Coronary artery (tissue), 2 donors: ENCODE results near the gene CRADD.
A peak's percentile ranks its signal among the peaks of the same experiment; 100 is the strongest.

ENCODE experiments used
- DNase-seq: peaks from one replicate; pipeline ENCODE4 v3.0.0-alpha.2; 2017; ENCODE audit warnings: low spot score
- H3K27ac ChIP-seq, 2 donors: fragments of 200-600 bp; sonication (generic); one replicate each; pipeline ENCODE4 v1.5.1; 2016 to 2019
- H3K4me3 ChIP-seq: fragments of 200-600 bp; sonication (generic); 2 replicates; pipeline ENCODE4 v1.5.1; 2016; ENCODE audit warnings: mild to moderate bottlenecking, moderate library complexity
- TF ChIP-seq, protein P1 (sequence below): fragments of 200-600 bp; sonication (generic); IDR thresholded peaks from one replicate; pipeline ENCODE4 v1.5.1; 2019; ENCODE audit warnings: antibody characterized with exemption

The CRADD gene

DNA sequence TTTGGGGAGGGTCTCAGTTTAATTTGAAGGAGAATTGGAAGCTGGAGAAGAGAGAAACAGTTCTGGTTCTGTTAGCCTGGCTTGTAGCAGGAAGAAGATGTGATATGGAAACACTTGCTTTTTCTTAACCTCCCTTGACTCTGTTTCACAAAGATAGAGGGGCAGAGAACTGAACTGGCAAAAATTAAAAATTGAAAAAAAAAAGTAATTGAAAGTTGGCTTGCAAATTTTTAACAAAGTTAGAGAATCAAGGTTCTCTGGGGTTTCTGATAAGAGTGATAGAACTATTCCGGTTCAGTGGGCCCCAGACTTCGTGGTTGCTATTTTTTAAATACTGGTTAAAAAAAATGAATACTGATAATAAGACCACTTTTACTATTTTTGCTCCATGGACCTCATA, 2.8 kb downstream of the CRADD start:
- DNase-seq: no peak
- peak overlapping the region; percentile 27 to 30 for H3K27ac ChIP-seq
- peak overlapping the region; percentile 21 for H3K4me3 ChIP-seq
- TF ChIP-seq, protein P1, sequence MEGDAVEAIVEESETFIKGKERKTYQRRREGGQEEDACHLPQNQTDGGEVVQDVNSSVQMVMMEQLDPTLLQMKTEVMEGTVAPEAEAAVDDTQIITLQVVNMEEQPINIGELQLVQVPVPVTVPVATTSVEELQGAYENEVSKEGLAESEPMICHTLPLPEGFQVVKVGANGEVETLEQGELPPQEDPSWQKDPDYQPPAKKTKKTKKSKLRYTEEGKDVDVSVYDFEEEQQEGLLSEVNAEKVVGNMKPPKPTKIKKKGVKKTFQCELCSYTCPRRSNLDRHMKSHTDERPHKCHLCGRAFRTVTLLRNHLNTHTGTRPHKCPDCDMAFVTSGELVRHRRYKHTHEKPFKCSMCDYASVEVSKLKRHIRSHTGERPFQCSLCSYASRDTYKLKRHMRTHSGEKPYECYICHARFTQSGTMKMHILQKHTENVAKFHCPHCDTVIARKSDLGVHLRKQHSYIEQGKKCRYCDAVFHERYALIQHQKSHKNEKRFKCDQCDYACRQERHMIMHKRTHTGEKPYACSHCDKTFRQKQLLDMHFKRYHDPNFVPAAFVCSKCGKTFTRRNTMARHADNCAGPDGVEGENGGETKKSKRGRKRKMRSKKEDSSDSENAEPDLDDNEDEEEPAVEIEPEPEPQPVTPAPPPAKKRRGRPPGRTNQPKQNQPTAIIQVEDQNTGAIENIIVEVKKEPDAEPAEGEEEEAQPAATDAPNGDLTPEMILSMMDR: no peak

DNA sequence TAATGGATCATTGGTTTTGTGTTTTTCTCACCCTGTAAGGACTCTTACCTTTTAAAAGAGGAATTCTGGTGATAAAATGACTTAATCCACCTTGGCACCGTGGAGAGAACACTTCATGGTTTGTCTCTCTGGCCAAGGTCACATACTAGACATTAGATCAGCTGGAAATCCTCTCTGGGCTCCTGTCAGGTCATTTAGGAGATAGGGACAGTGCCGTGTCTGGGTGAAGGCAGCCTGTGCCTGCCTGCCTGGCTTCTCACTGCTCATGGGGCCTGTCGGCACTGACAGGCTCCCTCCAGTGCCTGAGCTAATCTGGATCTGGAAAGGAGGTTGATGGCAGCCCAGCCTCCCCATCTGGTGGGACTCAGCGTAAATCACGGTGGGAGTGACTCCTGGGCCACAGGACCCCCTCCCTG, 5.7 kb downstream of the CRADD start:
- no peak for DNase-seq
- H3K27ac ChIP-seq: peak overlapping the region; percentile 16 to 64
- TF ChIP-seq, protein P1: no peak
- H3K4me3 ChIP-seq: no peak overlapping the region

GRCh38 chr12:93683410-93683809, 6.2 kb downstream of the CRADD start:
- TF ChIP-seq, protein P1: no peak
- no peak for DNase-seq
- no peak overlapping the region for H3K4me3 ChIP-seq
- H3K27ac ChIP-seq: peak overlapping the region; percentile 16 to 64

GRCh38 chr12:93684716-93685115, 7.5 kb downstream of the CRADD start:
- TF ChIP-seq, protein P1: no peak
- no peak for DNase-seq
- Histone ChIP-seq H3K27ac (peak overlapping the region; percentile 18 to 24), H3K4me3 (peak overlapping the region; percentile 50)

- no peak overlapping the region for H3K4me3 ChIP-seq
- H3K27ac ChIP-seq: no peak overlapping the region
- TF ChIP-seq, protein P1: no peak
- no peak for DNase-seq
These were observed 9.6 kb downstream of the CRADD start for GRCh38 chr12:93686572-93687356.

DNA sequence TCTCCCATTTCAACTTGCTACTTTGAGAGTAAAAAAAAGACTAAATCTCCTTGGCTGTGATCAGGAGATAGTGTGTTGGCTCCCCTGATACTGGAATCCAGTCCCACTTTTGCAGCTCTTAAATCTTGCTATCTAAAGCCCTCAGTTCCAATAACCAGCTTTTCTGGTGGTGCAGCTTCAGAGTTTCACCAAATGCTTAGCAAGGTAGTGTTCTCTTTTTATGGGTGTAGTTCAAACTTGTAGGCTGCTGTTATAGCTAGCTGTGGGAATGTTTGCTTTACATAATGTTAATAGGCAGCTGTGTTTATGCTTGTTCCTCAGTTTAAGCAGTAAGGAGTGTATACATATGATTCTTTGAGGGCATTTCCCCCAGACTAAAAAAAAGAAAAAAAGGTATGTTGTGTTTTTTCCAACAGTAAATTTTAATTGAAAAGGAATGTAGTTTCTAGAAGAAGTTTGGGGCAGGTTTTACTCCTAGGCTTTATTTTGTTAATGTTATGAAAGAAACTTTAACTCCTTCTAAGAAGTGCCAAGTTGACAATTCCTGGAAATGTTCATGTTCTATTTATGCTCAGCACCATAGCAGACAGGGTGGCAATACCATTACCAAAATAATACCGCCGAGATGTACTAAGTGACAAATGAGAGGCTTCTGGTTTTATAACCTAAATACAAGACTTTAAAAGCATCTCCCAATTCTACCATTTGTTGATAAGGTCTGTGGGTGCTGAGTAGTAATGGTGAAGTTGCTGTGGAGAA, 12.1 kb downstream of the CRADD start:
- no peak for DNase-seq
- Histone ChIP-seq H3K4me3 (no peak overlapping the region), H3K27ac (no peak overlapping the region)
- TF ChIP-seq, protein P1: no peak

- Histone ChIP-seq H3K27ac (no peak overlapping the region), H3K4me3 (no peak overlapping the region)
- TF ChIP-seq, protein P1: no peak
- no peak for DNase-seq
These were observed 19.3 kb downstream of the CRADD start for GRCh38 chr12:93696462-93696861.
